Measurements from ENCODE around the gene ADGRG4. TPM values are rescaled to one million over a fixed set of nuclear protein-coding genes. Genes with fewer than 3 reads are reported as not detected.
"Not testable (repeated sequence)": the region's sequence is repeated elsewhere in the genome, so short reads cannot be mapped to it uniquely, and the experiment has no call there.

ADGRG4 gene
- total and polyA plus RNA-seq, 4 experiments from 2014 or later = not detected

- intact Hi-C loops (cut with micrococcal nuclease) = no loop called here
- H3K4me3 Mint-ChIP-seq = peak overlapping the region in 1 of 8 donors; percentile 31
- Histone ChIP-seq H3K9me3 (ENCODE audit: control insufficient read depth in 1 of 2, low read length in 2 of 2) (no peaks in the 10 kb centered on the region), H3K27ac (ENCODE audit: low read depth, low read length) (no peak overlapping the region), H3K36me3 (ENCODE audit: insufficient read depth, low read length) (no peaks in the 10 kb centered on the region), H3K4me3 (ENCODE audit: low read length in 2 of 2) (no peak overlapping the region), H3K4me1 (ENCODE audit: insufficient read depth, low read length) (no peaks in the 10 kb centered on the region), H3K27me3 (ENCODE audit: insufficient read depth, low read length) (no peaks in the 10 kb centered on the region)
- peak overlapping the region in 1 of 7 donors; percentile 2 for H3K27ac Mint-ChIP-seq
- H3K9me3 Mint-ChIP-seq = no peaks in the 10 kb centered on the region
- peaks cover 0 to 2% of the 10 kb centered on the region in 2 donors for H3K27me3 Mint-ChIP-seq
- H3K36me3 Mint-ChIP-seq = no peaks in the 10 kb centered on the region
- POLR2A ChIA-PET (ENCODE audit: partially characterized antibody) = no interaction called here
- CTCF ChIA-PET (ENCODE audit: partially characterized antibody) = no interaction called here
- H3K4me1 Mint-ChIP-seq = no peaks in the 10 kb centered on the region
- DNase-seq = no peak
Measured at GRCh38 chrX:136425996-136426395, 125.2 kb downstream of the ADGRG4 start.

GRCh38 chrX:136431625-136432024 is 130.9 kb downstream of the ADGRG4 start:
- Histone ChIP-seq H3K4me1 (ENCODE audit: insufficient read depth, low read length) (no peaks in the 10 kb centered on the region), H3K4me3 (ENCODE audit: low read length in 2 of 2) (no peak overlapping the region), H3K27ac (ENCODE audit: low read depth, low read length) (no peak overlapping the region), H3K27me3 (ENCODE audit: insufficient read depth, low read length) (no peaks in the 10 kb centered on the region), H3K9me3 (ENCODE audit: control insufficient read depth in 1 of 2, low read length in 2 of 2) (no peaks in the 10 kb centered on the region), H3K36me3 (ENCODE audit: insufficient read depth, low read length) (no peaks in the 10 kb centered on the region)
- ChIA-PET POLR2A (ENCODE audit: partially characterized antibody) (no interaction called here), CTCF (ENCODE audit: partially characterized antibody) (no interaction called here)
- H3K9me3 Mint-ChIP-seq = no peaks in the 10 kb centered on the region
- intact Hi-C loops (cut with micrococcal nuclease) = no loop called here
- no peaks in the 10 kb centered on the region for H3K27me3 Mint-ChIP-seq
- H3K36me3 Mint-ChIP-seq = no peaks in the 10 kb centered on the region
- H3K4me3 Mint-ChIP-seq = no peak overlapping the region
- no peak for DNase-seq
- no peak overlapping the region for H3K27ac Mint-ChIP-seq
- no peaks in the 10 kb centered on the region for H3K4me1 Mint-ChIP-seq

GRCh38 chrX:136437774-136438173 is 137.0 kb downstream of the ADGRG4 start:
- H3K36me3 Mint-ChIP-seq = no peaks in the 10 kb centered on the region
- Histone ChIP-seq H3K27ac (ENCODE audit: low read depth, low read length) (no peak overlapping the region), H3K36me3 (ENCODE audit: insufficient read depth, low read length) (no peaks in the 10 kb centered on the region), H3K4me3 (ENCODE audit: low read length in 2 of 2) (no peak overlapping the region), H3K9me3 (ENCODE audit: control insufficient read depth in 1 of 2, low read length in 2 of 2) (no peaks in the 10 kb centered on the region), H3K27me3 (ENCODE audit: insufficient read depth, low read length) (no peaks in the 10 kb centered on the region), H3K4me1 (ENCODE audit: insufficient read depth, low read length) (no peaks in the 10 kb centered on the region)
- H3K4me1 Mint-ChIP-seq = no peaks in the 10 kb centered on the region
- POLR2A ChIA-PET (ENCODE audit: partially characterized antibody) = no interaction called here
- no peak overlapping the region for H3K4me3 Mint-ChIP-seq
- intact Hi-C loops (cut with micrococcal nuclease) = no loop called here
- no peak for DNase-seq
- no peaks in the 10 kb centered on the region for H3K27me3 Mint-ChIP-seq
- H3K27ac Mint-ChIP-seq = no peak overlapping the region
- H3K9me3 Mint-ChIP-seq = no peaks in the 10 kb centered on the region
- CTCF ChIA-PET (ENCODE audit: partially characterized antibody) = no interaction called here

- Mint-ChIP-seq H3K4me1 (no peaks in the 10 kb centered on the region), H3K9me3 (no peaks in the 10 kb centered on the region), H3K27me3 (no peaks in the 10 kb centered on the region), H3K36me3 (no peaks in the 10 kb centered on the region), H3K4me3 (no peak overlapping the region), H3K27ac (no peak overlapping the region)
- ChIA-PET CTCF (ENCODE audit: partially characterized antibody) (no interaction called here), POLR2A (ENCODE audit: partially characterized antibody) (no interaction called here)
- Histone ChIP-seq H3K9me3 (ENCODE audit: control insufficient read depth in 1 of 2, low read length in 2 of 2) (no peaks in the 10 kb centered on the region), H3K27me3 (ENCODE audit: insufficient read depth, low read length) (no peaks in the 10 kb centered on the region), H3K27ac (ENCODE audit: low read depth, low read length) (no peak overlapping the region), H3K36me3 (ENCODE audit: insufficient read depth, low read length) (no peaks in the 10 kb centered on the region), H3K4me1 (ENCODE audit: insufficient read depth, low read length) (no peaks in the 10 kb centered on the region), H3K4me3 (ENCODE audit: low read length in 2 of 2) (no peak overlapping the region)
- no peak for DNase-seq
- intact Hi-C loops (cut with micrococcal nuclease) = no loop called here
Measured at GRCh38 chrX:136438192-136438591, 137.4 kb downstream of the ADGRG4 start.

- H3K27me3 ChIP-seq (ENCODE audit: insufficient read depth, low read length); H3K27ac ChIP-seq (ENCODE audit: low read depth, low read length); H3K27ac Mint-ChIP-seq; H3K36me3 ChIP-seq (ENCODE audit: insufficient read depth, low read length); H3K9me3 Mint-ChIP-seq; H3K4me1 ChIP-seq (ENCODE audit: insufficient read depth, low read length); CTCF ChIA-PET (ENCODE audit: partially characterized antibody); H3K27me3 Mint-ChIP-seq; H3K4me3 ChIP-seq (ENCODE audit: low read length in 2 of 2); H3K4me1 Mint-ChIP-seq; H3K9me3 ChIP-seq (ENCODE audit: control insufficient read depth in 1 of 2, low read length in 2 of 2); H3K4me3 Mint-ChIP-seq; intact Hi-C loops (cut with micrococcal nuclease); H3K36me3 Mint-ChIP-seq; DNase-seq; POLR2A ChIA-PET (ENCODE audit: partially characterized antibody): not testable (repeated sequence)
Measured at GRCh38 chrX:136445674-136446073, 144.9 kb downstream of the ADGRG4 start.

GRCh38 chrX:136446208-136446607 is 145.4 kb downstream of the ADGRG4 start:
- Histone ChIP-seq H3K4me3 (ENCODE audit: low read length in 2 of 2) (no peak overlapping the region), H3K36me3 (ENCODE audit: insufficient read depth, low read length) (no peaks in the 10 kb centered on the region), H3K4me1 (ENCODE audit: insufficient read depth, low read length) (no peaks in the 10 kb centered on the region), H3K9me3 (ENCODE audit: control insufficient read depth in 1 of 2, low read length in 2 of 2) (no peaks in the 10 kb centered on the region), H3K27ac (ENCODE audit: low read depth, low read length) (no peak overlapping the region), H3K27me3 (ENCODE audit: insufficient read depth, low read length) (no peaks in the 10 kb centered on the region)
- intact Hi-C loops (cut with micrococcal nuclease) = no loop called here
- CTCF ChIA-PET (ENCODE audit: partially characterized antibody) = no interaction called here
- H3K36me3 Mint-ChIP-seq = no peaks in the 10 kb centered on the region
- H3K27ac Mint-ChIP-seq = no peak overlapping the region
- H3K27me3 Mint-ChIP-seq = peaks cover 2 to 3% of the 10 kb centered on the region in 2 donors
- no peak for DNase-seq
- H3K4me1 Mint-ChIP-seq = no peaks in the 10 kb centered on the region
- POLR2A ChIA-PET (ENCODE audit: partially characterized antibody) = no interaction called here
- no peak overlapping the region for H3K4me3 Mint-ChIP-seq
- no peaks in the 10 kb centered on the region for H3K9me3 Mint-ChIP-seq

GRCh38 chrX:136447308-136447707 is 146.5 kb downstream of the ADGRG4 start:
- Mint-ChIP-seq H3K27ac (no peak overlapping the region), H3K36me3 (no peaks in the 10 kb centered on the region), H3K27me3 (peaks cover 2 to 3% of the 10 kb centered on the region in 2 donors), H3K4me3 (no peak overlapping the region), H3K4me1 (no peaks in the 10 kb centered on the region), H3K9me3 (no peaks in the 10 kb centered on the region)
- intact Hi-C loops (cut with micrococcal nuclease) = no loop called here
- DNase-seq = no peak
- POLR2A ChIA-PET (ENCODE audit: partially characterized antibody) = no interaction called here
- Histone ChIP-seq H3K36me3 (ENCODE audit: insufficient read depth, low read length) (no peaks in the 10 kb centered on the region), H3K9me3 (ENCODE audit: control insufficient read depth in 1 of 2, low read length in 2 of 2) (no peaks in the 10 kb centered on the region), H3K4me3 (ENCODE audit: low read length in 2 of 2) (no peak overlapping the region), H3K27me3 (ENCODE audit: insufficient read depth, low read length) (no peaks in the 10 kb centered on the region), H3K4me1 (ENCODE audit: insufficient read depth, low read length) (no peaks in the 10 kb centered on the region), H3K27ac (ENCODE audit: low read depth, low read length) (no peak overlapping the region)
- CTCF ChIA-PET (ENCODE audit: partially characterized antibody) = no interaction called here

- H3K27ac ChIP-seq (ENCODE audit: low read depth, low read length) = no peak overlapping the region
- no peaks in the 10 kb centered on the region for H3K36me3 ChIP-seq (ENCODE audit: insufficient read depth, low read length)
- Mint-ChIP-seq H3K27ac (no peak overlapping the region), H3K27me3 (peaks cover 2 to 3% of the 10 kb centered on the region in 2 donors), H3K36me3 (no peaks in the 10 kb centered on the region), H3K4me3 (no peak overlapping the region), H3K9me3 (no peaks in the 10 kb centered on the region), H3K4me1 (no peaks in the 10 kb centered on the region)
- intact Hi-C loops (cut with micrococcal nuclease) = no loop called here
- ChIA-PET CTCF (ENCODE audit: partially characterized antibody) (no interaction called here), POLR2A (ENCODE audit: partially characterized antibody) (no interaction called here)
- H3K27me3 ChIP-seq (ENCODE audit: insufficient read depth, low read length) = no peaks in the 10 kb centered on the region
- DNase-seq = no peak
- H3K9me3 ChIP-seq (ENCODE audit: control insufficient read depth in 1 of 2, low read length in 2 of 2) = no peaks in the 10 kb centered on the region
- no peaks in the 10 kb centered on the region for H3K4me1 ChIP-seq (ENCODE audit: insufficient read depth, low read length)
- no peak overlapping the region for H3K4me3 ChIP-seq (ENCODE audit: low read length in 2 of 2)
Measured at GRCh38 chrX:136447968-136448367, 147.2 kb downstream of the ADGRG4 start.
